GM18861 (cell line): ENCODE measurements around the gene AMPD2.
A peak's percentile ranks its signal among the peaks of the same experiment; 100 is the strongest.

ENCODE experiments used
- ATAC-seq: cut with Tn5 transposase; IDR thresholded peaks from one replicate; pipeline ENCODE4 v1.9.1; 2021; ENCODE audit not compliant: unreplicated experiment

Gene AMPD2

DNA sequence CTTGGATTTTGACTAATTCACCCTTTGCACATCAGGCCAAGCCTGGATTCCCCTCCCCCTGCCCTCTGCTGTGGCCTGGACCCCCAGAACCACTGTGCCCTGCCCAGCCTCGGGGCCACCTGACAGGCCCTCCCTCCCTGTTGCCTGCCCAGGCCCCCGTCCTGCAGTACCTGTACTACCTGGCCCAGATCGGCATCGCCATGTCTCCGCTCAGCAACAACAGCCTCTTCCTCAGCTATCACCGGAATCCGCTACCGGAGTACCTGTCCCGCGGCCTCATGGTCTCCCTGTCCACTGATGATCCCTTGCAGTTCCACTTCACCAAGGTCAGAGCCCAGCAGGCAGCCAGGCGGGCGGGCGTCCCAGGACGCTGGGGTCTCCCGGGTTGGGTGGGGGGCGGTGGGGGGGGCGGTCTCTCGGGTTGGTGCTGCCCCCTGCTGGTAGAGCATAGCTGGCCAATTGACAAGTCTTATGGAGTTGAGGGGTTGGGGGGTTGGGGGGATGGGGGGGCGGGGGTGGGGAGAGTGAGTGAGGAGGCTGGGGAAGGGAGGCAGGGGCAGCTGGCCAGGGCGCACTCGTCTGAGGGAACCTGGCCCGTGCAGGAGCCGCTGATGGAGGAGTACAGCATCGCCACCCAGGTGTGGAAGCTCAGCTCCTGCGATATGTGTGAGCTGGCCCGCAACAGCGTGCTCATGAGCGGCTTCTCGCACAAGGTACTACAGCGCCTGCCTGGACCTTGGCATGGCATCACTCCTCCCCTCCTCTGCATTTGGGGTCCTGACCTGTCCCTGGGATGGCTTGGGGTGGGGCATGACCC, 10.7 kb downstream of the AMPD2 start:
- no peak for ATAC-seq

DNA sequence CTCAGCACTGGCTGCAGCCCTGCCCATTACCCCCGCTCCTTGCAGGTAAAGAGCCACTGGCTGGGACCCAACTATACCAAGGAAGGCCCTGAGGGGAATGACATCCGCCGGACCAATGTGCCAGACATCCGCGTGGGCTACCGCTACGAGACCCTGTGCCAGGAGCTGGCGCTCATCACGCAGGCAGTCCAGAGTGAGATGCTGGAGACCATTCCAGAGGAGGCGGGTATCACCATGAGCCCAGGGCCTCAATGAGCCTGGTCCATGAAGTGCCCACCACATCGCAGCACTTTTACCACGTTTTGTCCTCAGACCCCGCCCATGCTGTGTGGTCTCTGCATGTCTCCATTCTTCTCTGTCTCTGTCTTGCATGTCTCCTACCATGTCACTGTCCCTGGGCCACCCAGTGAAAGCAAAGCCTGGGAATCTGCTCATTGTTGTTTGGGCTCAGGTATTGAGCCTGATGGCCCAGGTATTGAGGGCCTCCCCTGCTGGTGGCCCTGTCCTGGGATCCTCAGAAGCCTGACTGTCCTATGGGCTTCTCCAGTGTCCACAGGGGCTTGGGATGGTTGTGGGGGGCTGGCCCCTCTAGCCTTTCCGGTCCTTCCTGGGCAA, 11.4 kb downstream of the AMPD2 start:
- no peak for ATAC-seq

- no peak for ATAC-seq
These were observed 12.2 kb downstream of the AMPD2 start for GRCh38 chr1:109631513-109632505.

- no peak for ATAC-seq
These were observed 13.2 kb downstream of the AMPD2 start for GRCh38 chr1:109632671-109633346.

- no peak for ATAC-seq
These were observed 14.7 kb downstream of the AMPD2 start for GRCh38 chr1:109634292-109634691.

- no peak for ATAC-seq
These were observed 15.4 kb downstream of the AMPD2 start for GRCh38 chr1:109634771-109635750.

GRCh38 chr1:109635862-109636200, 16.2 kb downstream of the AMPD2 start:
- no peak for ATAC-seq

GRCh38 chr1:109636201-109636952, 16.7 kb downstream of the AMPD2 start:
- ATAC-seq: no peak

DNA sequence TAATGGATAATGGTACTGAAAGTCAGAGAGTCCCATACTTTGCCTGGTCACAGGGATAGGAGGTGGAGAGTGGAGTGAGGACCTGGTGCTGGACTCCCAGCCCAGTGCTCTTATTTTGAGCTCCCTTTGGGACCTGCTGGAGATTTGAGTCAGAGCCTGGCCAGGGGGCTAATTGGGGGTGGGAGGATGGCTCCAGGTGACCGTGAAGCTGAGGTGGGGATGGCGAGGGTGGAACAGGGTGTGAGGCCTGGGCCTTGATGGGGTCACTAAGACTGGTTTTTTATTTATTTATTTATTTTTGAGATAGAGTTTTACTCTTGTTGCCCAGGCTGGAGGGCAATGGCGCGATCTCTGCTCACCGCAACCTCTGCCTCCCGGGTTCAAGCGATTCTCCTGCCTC, 17.8 kb downstream of the AMPD2 start:
- ATAC-seq: no peak

DNA sequence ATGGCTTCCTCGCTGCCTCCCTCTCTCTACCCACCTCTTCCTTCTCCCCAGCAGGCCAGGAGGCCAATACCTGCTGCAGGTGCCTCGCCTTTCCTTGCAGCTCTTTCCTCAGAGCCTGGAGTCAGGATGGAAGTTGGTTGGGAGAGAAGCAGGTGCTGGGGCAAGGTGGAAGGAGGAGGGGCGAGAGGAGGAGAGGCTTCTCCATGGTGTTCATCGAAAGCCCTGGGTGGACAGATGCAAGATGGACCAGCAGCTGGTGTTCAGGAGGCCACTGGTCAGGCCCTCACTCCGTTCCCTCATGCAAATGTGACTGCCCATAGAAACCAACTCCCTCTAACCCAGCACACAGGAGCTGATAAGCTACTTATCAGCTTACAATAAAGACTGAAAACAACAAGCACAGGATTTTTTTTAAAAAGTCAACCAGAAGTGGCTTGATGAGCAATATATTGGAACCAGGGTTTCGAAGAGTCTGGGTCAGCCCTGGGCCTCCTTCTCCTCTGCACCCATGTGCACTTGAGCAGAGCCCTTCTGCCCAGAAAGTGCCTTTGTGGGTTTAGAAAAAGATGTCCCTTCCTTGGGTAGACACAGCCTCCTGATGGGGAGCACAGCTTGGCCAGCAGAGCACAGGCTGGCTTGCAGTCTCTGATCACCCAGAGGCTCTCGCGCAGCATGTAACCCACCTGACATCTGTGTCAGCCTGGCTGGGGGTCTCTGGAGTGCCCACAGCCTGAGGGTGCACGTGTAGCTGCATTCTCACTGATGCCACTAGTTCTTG, 19.6 kb downstream of the AMPD2 start:
- ATAC-seq: no peak

GRCh38 chr1:109639841-109640184, 20.2 kb downstream of the AMPD2 start:
- no peak for ATAC-seq

GRCh38 chr1:109640285-109640865, 20.7 kb downstream of the AMPD2 start:
- no peak for ATAC-seq

GRCh38 chr1:109641078-109641740, 21.6 kb downstream of the AMPD2 start:
- no peak for ATAC-seq

DNA sequence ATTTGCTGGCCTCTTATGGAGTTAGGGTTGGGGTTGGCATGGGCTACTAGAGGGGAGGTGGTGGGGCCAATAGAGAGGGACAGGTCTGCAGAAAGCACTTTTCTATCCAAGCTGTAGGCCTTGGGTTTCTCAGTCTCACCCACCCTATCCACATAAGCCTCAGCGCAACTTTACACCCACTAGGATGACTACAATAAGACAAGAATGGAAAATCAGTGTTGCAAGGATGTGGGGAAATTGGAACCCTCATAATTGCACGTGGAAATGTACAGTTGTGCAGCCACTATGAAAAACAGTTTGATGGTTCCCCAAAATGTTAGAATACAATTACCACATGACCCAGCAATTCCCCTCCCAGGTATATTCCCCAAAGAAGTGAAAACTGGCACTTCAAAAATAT, 22.2 kb downstream of the AMPD2 start:
- no peak for ATAC-seq

DNA sequence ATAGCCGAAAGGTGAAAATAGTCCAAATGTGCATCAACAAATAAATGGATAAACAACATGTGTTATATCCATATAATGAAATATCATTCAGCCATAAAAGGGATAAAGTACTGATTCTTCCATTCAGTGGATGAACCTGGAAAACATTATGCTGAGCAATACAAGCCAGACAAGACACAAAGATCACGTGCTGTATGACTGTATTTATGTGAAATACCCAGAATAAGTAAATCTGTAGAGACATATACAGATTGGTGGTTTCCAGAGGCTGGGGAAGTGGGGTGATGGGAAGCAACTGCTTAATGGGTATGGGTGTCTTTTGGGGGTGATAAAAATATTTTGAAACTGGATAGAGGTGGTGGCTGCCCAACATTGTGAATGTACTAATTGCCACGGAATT, 23.0 kb downstream of the AMPD2 start:
- ATAC-seq: no peak

GRCh38 chr1:109643385-109644230, 24.0 kb downstream of the AMPD2 start:
- peak; percentile 77 for ATAC-seq

DNA sequence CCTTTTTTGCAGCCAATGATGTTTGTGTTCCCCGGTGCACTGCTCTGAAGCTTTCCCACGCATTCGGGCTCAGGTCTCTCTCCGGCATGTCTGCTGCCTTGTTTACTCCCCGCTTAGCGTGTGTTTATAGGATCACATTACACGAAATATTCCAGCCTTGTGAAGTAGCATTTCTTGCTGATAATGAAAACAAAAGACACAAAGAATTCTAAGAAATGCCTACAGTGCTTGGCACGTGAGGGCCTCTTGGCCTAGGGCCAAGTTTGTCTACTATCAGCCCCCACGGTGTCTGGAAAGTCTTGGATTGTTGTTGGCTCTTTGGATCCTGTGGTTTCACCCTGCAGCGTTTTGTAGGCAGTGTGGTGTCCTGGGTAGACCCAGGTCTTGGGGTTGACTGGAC, 25.0 kb downstream of the AMPD2 start:
- ATAC-seq: no peak
